ACC112 (cell line): ENCODE measurements around the gene ACSBG1.

Experiments
- H2AFZ ChIP-seq: fragments of 200-600 bp; sonication (generic); one replicate; pipeline ENCODE4 v1.6.0; 2017; ENCODE audit warnings: antibody characterized with exemption, low read length; ENCODE audit not compliant: unreplicated experiment
- H3K27ac ChIP-seq: fragments of 200-600 bp; sonication (generic); 2 replicates; pipeline ENCODE4 v1.5.1; 2014; ENCODE audit warnings: low read depth, mild to moderate bottlenecking, antibody characterized with exemption, low read length, moderate library complexity
- H3K27me3 ChIP-seq: fragments of 200-600 bp; sonication (generic); 2 replicates; pipeline ENCODE4 v1.6.1; 2014; ENCODE audit warnings: mild to moderate bottlenecking, antibody characterized with exemption, low read length, moderate library complexity, mixed read lengths; ENCODE audit not compliant: insufficient read depth
- H3K36me3 ChIP-seq: fragments of 200-600 bp; sonication (generic); 2 replicates; pipeline ENCODE4 v1.6.1; 2016; ENCODE audit warnings: mild to moderate bottlenecking, antibody characterized with exemption, low read length, moderate library complexity, mixed read lengths; ENCODE audit not compliant: insufficient read depth
- H3K4me1 ChIP-seq: fragments of 200-600 bp; sonication (generic); one replicate; pipeline ENCODE4 v1.6.1; 2016; ENCODE audit warnings: low read length, mixed read lengths; ENCODE audit not compliant: insufficient read depth, unreplicated experiment, control insufficient read depth
- H3K4me3 ChIP-seq: fragments of 200-600 bp; sonication (generic); 2 replicates; pipeline ENCODE4 v1.5.1; 2014; ENCODE audit warnings: mild to moderate bottlenecking, low read depth, low read length
- H3K79me2 ChIP-seq: fragments of 200-600 bp; sonication (generic); one replicate; pipeline ENCODE4 v1.6.0; 2016; ENCODE audit warnings: low read length; ENCODE audit not compliant: control insufficient read depth, unreplicated experiment, insufficient read depth

Gene ACSBG1

GRCh38 chr15:78241017-78241416, 6.7 kb upstream of the ACSBG1 start:
- Histone ChIP-seq H3K27ac (no peak overlapping the region), H3K4me3 (no peak overlapping the region), H3K27me3 (no peaks in the 10 kb centered on the region), H3K4me1 (no peaks in the 10 kb centered on the region), H3K79me2 (no peaks in the 10 kb centered on the region), H3K36me3 (no peaks in the 10 kb centered on the region), H2AFZ (no peak overlapping the region)

- no peaks in the 10 kb centered on the region for H3K79me2 ChIP-seq
- no peaks in the 10 kb centered on the region for H3K4me1 ChIP-seq
- H3K27me3 ChIP-seq = peaks cover 2% of the 10 kb centered on the region; the same call in 1 of the 2 replicates
- no peak overlapping the region for H3K27ac ChIP-seq
- H3K4me3 ChIP-seq = no peak overlapping the region
- H2AFZ ChIP-seq = no peak overlapping the region
- H3K36me3 ChIP-seq = no peaks in the 10 kb centered on the region
Measured at GRCh38 chr15:78239811-78240210, 5.4 kb upstream of the ACSBG1 start.

- no peaks in the 10 kb centered on the region for H3K4me1 ChIP-seq
- no peaks in the 10 kb centered on the region for H3K79me2 ChIP-seq
- H3K27ac ChIP-seq = no peak overlapping the region
- H3K4me3 ChIP-seq = no peak overlapping the region
- no peaks in the 10 kb centered on the region for H3K36me3 ChIP-seq
- peaks cover 20% of the 10 kb centered on the region for H3K27me3 ChIP-seq
- H2AFZ ChIP-seq = no peak overlapping the region
Measured at GRCh38 chr15:78237146-78237545, 2.8 kb upstream of the ACSBG1 start.

GRCh38 chr15:78236491-78236890, 2.1 kb upstream of the ACSBG1 start:
- Histone ChIP-seq H3K79me2 (no peaks in the 10 kb centered on the region), H2AFZ (no peak overlapping the region), H3K4me1 (no peaks in the 10 kb centered on the region), H3K27me3 (peaks cover 20% of the 10 kb centered on the region), H3K36me3 (no peaks in the 10 kb centered on the region), H3K27ac (no peak overlapping the region), H3K4me3 (no peak overlapping the region)

DNA sequence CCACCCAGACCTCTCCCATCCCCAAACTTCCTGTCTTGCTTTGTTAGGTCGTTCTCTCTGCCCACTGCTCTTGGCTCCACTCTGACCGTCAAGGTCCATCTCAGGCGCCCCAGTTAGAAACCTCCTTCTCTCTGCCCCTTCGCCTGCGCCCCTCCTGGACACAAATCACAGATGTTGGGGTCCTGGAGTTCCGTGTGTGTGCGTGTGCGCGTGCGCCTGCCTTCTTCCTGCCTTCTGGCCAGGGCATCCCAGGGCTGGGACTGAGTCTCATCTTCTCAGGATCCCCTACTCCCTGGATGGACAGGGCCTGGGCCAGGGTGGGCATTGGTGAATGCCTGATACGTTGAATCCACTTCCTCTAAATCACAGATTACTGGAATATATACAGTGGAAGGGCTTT, 869 bp downstream of the ACSBG1 start:
- Histone ChIP-seq H3K27me3 (peaks cover 20% of the 10 kb centered on the region), H3K4me1 (no peaks in the 10 kb centered on the region), H3K36me3 (no peaks in the 10 kb centered on the region), H3K79me2 (no peaks in the 10 kb centered on the region), H3K4me3 (no peak overlapping the region), H2AFZ (no peak overlapping the region), H3K27ac (no peak overlapping the region)

GRCh38 chr15:78232951-78233350, 1.4 kb downstream of the ACSBG1 start:
- H3K27me3 ChIP-seq = peaks cover 20% of the 10 kb centered on the region

GRCh38 chr15:78229431-78230406, 4.6 kb downstream of the ACSBG1 start:
- no peak overlapping the region for H2AFZ ChIP-seq
- no peak overlapping the region for H3K27ac ChIP-seq
- no peaks in the 10 kb centered on the region for H3K79me2 ChIP-seq
- no peaks in the 10 kb centered on the region for H3K4me1 ChIP-seq
- H3K4me3 ChIP-seq = no peak overlapping the region
- H3K27me3 ChIP-seq = peaks cover 17% of the 10 kb centered on the region
- H3K36me3 ChIP-seq = no peaks in the 10 kb centered on the region

More at GRCh38 chr15:78232951-78233350, 1.4 kb downstream of the ACSBG1 start:
- Histone ChIP-seq H3K4me3 (no peak overlapping the region), H3K79me2 (no peaks in the 10 kb centered on the region), H3K4me1 (no peaks in the 10 kb centered on the region), H2AFZ (no peak overlapping the region), H3K27ac (no peak overlapping the region), H3K36me3 (no peaks in the 10 kb centered on the region)

GRCh38 chr15:78228356-78228996, 5.9 kb downstream of the ACSBG1 start:
- no peak overlapping the region for H2AFZ ChIP-seq
- H3K4me3 ChIP-seq = no peak overlapping the region
- H3K36me3 ChIP-seq = no peaks in the 10 kb centered on the region
- H3K27me3 ChIP-seq = peaks cover 7% of the 10 kb centered on the region
- H3K79me2 ChIP-seq = no peaks in the 10 kb centered on the region
- H3K27ac ChIP-seq = no peak overlapping the region
- H3K4me1 ChIP-seq = no peaks in the 10 kb centered on the region

DNA sequence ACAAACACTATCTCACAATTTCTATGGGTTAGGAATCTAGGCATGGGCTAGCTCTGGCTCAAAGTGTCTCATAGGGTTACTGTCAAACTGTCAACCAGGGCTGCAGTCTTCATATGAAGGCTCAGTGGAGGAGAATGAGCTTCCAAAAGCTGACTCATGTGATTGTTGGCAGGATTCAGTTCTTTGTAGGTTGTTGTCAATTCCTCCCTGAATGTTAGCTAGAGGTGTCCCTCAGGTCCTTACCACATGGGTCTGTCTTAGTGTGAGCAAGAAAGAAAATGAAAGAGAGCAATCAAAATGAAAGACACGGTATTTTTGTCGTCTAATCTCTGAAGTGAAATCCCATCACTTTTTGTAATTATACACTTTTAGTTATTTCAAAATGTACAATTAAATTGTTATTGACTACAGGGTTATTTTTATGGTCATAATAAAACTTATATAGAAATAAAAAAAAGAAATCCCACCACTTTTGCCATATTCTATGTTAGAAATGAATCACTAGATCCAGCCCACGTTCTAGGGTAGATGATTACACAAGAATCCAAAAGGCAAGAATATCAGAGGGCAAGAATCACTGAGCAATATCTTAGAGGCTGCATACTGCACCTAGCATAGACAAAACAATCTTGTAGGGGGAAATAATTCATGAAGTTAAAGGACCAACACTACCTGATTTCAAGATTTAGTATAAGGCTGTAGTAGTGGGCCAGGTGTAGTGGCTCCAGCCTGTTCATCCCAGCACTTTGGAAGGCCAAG, 8.4 kb downstream of the ACSBG1 start:
- Histone ChIP-seq H3K4me1 (no peaks in the 10 kb centered on the region), H3K27ac (no peak overlapping the region), H3K36me3 (no peaks in the 10 kb centered on the region), H2AFZ (no peak overlapping the region), H3K4me3 (no peak overlapping the region), H3K27me3 (no peaks in the 10 kb centered on the region), H3K79me2 (no peaks in the 10 kb centered on the region)

DNA sequence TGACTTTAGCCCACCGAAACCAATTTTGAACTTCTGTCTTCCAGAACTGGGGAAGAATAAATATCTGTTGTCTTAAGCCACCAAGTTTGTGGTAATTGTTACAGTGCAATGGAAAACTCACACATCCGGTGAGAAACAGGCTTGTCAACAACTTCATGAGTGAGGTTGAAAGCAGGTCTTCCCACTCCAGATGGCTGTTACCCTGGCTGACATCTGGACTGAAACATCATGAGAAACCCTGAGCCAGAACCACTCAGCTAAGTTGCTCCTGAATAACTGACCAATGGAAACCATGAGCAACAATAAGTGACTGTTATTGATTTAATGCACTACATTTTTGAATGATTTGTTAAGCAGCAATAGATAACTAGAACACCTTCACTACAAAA, 10.3 kb downstream of the ACSBG1 start:
- H3K27ac ChIP-seq = no peak overlapping the region
- H3K4me3 ChIP-seq = no peak overlapping the region
- H3K79me2 ChIP-seq = no peaks in the 10 kb centered on the region
- no peak overlapping the region for H2AFZ ChIP-seq
- H3K27me3 ChIP-seq = no peaks in the 10 kb centered on the region
- H3K36me3 ChIP-seq = no peaks in the 10 kb centered on the region
- no peaks in the 10 kb centered on the region for H3K4me1 ChIP-seq
